PFSK-1 (cell line): Measurements from ENCODE around the gene TSKU.

Experiments
- FOXP2 ChIP-seq: optimal IDR thresholded peaks from 2 replicates; pipeline ENCODE3; 2011; ENCODE audit warnings: borderline replicate concordance, control low read depth, inconsistent platforms; ENCODE audit not compliant: insufficient read depth; ENCODE audit errors: extremely low read length, extremely low read depth
- POLR2AphosphoS5 ChIP-seq: IDR thresholded peaks from 2 replicates; pipeline ENCODE4 v1.6.1; 2012; ENCODE audit warnings: low read depth, mild to moderate bottlenecking, control low read depth, low read length, moderate library complexity
- REST ChIP-seq, 2 experiments: IDR thresholded peaks; 2 replicates each; pipeline versions ENCODE4 v1.6.1 to v1.8.0; 2011 to 2012; ENCODE audit warnings: low read depth in 2 of 2, low read length in 2 of 2, control low read depth in 1 of 2, inconsistent platforms in 1 of 2, mild to moderate bottlenecking in 1 of 2, moderate library complexity in 1 of 2; ENCODE audit not compliant: insufficient read depth in 1 of 2
- SIN3A ChIP-seq: IDR thresholded peaks from 2 replicates; pipeline ENCODE4 v1.6.1; 2012; ENCODE audit warnings: mild to moderate bottlenecking, low read length, moderate library complexity, borderline replicate concordance; ENCODE audit not compliant: insufficient read depth
- TAF1 ChIP-seq: IDR thresholded peaks from 2 replicates; pipeline ENCODE4 v1.6.1; 2012; ENCODE audit warnings: low read length, control low read depth, borderline replicate concordance; ENCODE audit not compliant: insufficient read depth

GRCh38 chr11:76787271-76787670 lies 4.1 kb downstream of the TSKU start:
- TF ChIP-seq TAF1 (no peak), REST (IDR thresholded peaks at IDR 0.05; ENCODE audit: insufficient read depth in 1 of 2, low read depth in 2 of 2, low read length in 2 of 2) (no peak), FOXP2 (no peak), POLR2AphosphoS5 (no peak), SIN3A (no peak)
